ENCODE data around the gene NEU2. TPM values are rescaled to one million over a fixed set of nuclear protein-coding genes. Genes with fewer than 3 reads are reported as not detected.

NEU2 gene
- total and polyA plus RNA-seq, 10 of the 15 experiments (the other 5 are each of a cell fraction or from before 2014, with no cell fraction given), result not detected

DNA sequence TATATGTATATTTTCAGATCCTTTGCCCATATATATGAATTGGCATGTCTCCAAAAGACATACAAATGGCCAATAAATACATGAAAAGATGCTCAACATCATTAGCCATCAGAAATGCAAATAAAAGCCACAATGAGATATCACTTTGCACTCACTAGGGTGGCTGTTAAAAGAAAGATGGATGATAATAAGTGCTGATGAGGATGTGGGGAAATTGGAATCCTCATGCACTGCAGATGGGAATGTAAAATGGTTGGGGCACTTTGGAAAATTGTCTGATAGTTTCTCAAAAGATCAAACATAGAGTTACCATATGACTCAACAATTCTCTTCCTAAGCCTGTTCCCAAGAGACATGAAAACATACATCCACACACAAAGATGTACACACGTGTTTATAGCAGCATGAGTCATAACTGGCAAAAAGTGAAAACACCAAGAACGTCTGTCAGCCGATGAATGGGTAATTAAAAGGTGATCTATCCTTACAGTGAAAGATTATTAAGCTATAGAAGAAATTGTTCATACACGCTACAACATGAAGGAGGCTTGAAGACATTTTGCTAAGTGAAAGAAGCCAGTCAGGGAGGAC is 39.1 kb upstream of the NEU2 start:
- no TSS peak for BruUV-seq (replicated peaks)
- Histone ChIP-seq H3K27ac (ENCODE audit: control insufficient read depth, insufficient read depth) (no peak overlapping the region), H3K4me2 (ENCODE audit: control insufficient read depth, insufficient read depth) (no peak overlapping the region), H3K9me3 (replicated peaks; ENCODE audit: control insufficient read depth, insufficient read depth, low read length) (no peaks in the 10 kb centered on the region), H3K79me2 (ENCODE audit: control insufficient read depth, insufficient read depth, low read length) (no peaks in the 10 kb centered on the region), H3K36me3 (ENCODE audit: control insufficient read depth in 2 of 2, insufficient read depth in 2 of 2, low read length in 1 of 2) (no peaks in the 10 kb centered on the region), H4K20me1 (ENCODE audit: control insufficient read depth, insufficient read depth) (no peaks in the 10 kb centered on the region), H2AFZ (ENCODE audit: control insufficient read depth, low read depth, low read length) (no peak overlapping the region), H3K4me1 (ENCODE audit: control insufficient read depth, insufficient read depth, low read length) (no peaks in the 10 kb centered on the region), H3K9ac (ENCODE audit: control insufficient read depth, insufficient read depth, low read length) (no peak overlapping the region), H3K4me3 (no peak overlapping the region), H3K27me3 (replicated peaks in 1 of 2; ENCODE audit: control insufficient read depth in 2 of 2, insufficient read depth in 2 of 2, low read length in 1 of 2) (no peaks in the 10 kb centered on the region; a peak in 1 of 4 replicates)
- POLR2A ChIA-PET, result no interaction called here
- WGBS (ENCODE audit: insufficient coverage, insufficient replicate concordance, low lambda C conversion rate, missing lambda C conversion rate), result 43% methylated on average over 4 of the region's 4 CpGs
- TF ChIP-seq MTA3 (IDR thresholded peaks at IDR 0.05; ENCODE audit: borderline replicate concordance, low read length) (no peak), BMI1 (IDR thresholded peaks at IDR 0.05; ENCODE audit: borderline replicate concordance) (no peak), POLR2AphosphoS5 (IDR thresholded peaks at IDR 0.05; ENCODE audit: low read length) (no peak), ZNF24 (IDR thresholded peaks at IDR 0.05) (no peak), ZNF217 (IDR thresholded peaks at IDR 0.05) (no peak), CHD4 (IDR thresholded peaks at IDR 0.05) (no peak), MXI1 (IDR thresholded peaks at IDR 0.05; ENCODE audit: low read depth, low read length) (no peak), NFYB (IDR thresholded peaks at IDR 0.05; ENCODE audit: insufficient read depth, low read depth, low read length) (no peak), RELA (IDR thresholded peaks at IDR 0.05; ENCODE audit: borderline replicate concordance, partially characterized antibody) (no peak), BCL11A (IDR thresholded peaks at IDR 0.05; ENCODE audit: low read depth, low read length) (no peak)
- TF ChIP-seq, protein P1, sequence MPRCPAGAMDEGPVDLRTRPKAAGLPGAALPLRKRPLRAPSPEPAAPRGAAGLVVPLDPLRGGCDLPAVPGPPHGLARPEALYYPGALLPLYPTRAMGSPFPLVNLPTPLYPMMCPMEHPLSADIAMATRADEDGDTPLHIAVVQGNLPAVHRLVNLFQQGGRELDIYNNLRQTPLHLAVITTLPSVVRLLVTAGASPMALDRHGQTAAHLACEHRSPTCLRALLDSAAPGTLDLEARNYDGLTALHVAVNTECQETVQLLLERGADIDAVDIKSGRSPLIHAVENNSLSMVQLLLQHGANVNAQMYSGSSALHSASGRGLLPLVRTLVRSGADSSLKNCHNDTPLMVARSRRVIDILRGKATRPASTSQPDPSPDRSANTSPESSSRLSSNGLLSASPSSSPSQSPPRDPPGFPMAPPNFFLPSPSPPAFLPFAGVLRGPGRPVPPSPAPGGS (IDR thresholded peaks at IDR 0.05; ENCODE audit: borderline replicate concordance, insufficient read depth, low read depth, low read length, poor library complexity, severe bottlenecking), result no peak
- TF ChIP-seq, protein P2, sequence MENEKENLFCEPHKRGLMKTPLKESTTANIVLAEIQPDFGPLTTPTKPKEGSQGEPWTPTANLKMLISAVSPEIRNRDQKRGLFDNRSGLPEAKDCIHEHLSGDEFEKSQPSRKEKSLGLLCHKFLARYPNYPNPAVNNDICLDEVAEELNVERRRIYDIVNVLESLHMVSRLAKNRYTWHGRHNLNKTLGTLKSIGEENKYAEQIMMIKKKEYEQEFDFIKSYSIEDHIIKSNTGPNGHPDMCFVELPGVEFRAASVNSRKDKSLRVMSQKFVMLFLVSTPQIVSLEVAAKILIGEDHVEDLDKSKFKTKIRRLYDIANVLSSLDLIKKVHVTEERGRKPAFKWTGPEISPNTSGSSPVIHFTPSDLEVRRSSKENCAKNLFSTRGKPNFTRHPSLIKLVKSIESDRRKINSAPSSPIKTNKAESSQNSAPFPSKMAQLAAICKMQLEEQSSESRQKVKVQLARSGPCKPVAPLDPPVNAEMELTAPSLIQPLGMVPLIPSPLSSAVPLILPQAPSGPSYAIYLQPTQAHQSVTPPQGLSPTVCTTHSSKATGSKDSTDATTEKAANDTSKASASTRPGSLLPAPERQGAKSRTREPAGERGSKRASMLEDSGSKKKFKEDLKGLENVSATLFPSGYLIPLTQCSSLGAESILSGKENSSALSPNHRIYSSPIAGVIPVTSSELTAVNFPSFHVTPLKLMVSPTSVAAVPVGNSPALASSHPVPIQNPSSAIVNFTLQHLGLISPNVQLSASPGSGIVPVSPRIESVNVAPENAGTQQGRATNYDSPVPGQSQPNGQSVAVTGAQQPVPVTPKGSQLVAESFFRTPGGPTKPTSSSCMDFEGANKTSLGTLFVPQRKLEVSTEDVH (IDR thresholded peaks at IDR 0.05; ENCODE audit: low read depth, partially characterized antibody), result no peak
- TF ChIP-seq, protein P3, sequence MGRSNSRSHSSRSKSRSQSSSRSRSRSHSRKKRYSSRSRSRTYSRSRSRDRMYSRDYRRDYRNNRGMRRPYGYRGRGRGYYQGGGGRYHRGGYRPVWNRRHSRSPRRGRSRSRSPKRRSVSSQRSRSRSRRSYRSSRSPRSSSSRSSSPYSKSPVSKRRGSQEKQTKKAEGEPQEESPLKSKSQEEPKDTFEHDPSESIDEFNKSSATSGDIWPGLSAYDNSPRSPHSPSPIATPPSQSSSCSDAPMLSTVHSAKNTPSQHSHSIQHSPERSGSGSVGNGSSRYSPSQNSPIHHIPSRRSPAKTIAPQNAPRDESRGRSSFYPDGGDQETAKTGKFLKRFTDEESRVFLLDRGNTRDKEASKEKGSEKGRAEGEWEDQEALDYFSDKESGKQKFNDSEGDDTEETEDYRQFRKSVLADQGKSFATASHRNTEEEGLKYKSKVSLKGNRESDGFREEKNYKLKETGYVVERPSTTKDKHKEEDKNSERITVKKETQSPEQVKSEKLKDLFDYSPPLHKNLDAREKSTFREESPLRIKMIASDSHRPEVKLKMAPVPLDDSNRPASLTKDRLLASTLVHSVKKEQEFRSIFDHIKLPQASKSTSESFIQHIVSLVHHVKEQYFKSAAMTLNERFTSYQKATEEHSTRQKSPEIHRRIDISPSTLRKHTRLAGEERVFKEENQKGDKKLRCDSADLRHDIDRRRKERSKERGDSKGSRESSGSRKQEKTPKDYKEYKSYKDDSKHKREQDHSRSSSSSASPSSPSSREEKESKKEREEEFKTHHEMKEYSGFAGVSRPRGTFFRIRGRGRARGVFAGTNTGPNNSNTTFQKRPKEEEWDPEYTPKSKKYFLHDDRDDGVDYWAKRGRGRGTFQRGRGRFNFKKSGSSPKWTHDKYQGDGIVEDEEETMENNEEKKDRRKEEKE (IDR thresholded peaks at IDR 0.05), result no peak
- CTCF ChIA-PET, result interaction anchor here (2.1 kb wide), 1 partner anchor 13 kb away, joined by 8 read pairs; no protein-coding TSS in a partner anchor
- RAD21 ChIA-PET (ENCODE audit: unreplicated experiment), result no interaction called here
- in situ Hi-C loops (cut with MboI), result no loop called here
- intact Hi-C loops (cut with micrococcal nuclease; ENCODE audit: unreplicated experiment), result no loop called here
- peak; percentile 38 for FAIRE-seq
- ATAC-seq, result no peak
- DNase-seq (ENCODE audit: low read depth, low spot score), result no peak
- SMC1A ChIA-PET (ENCODE audit: uncharacterized antibody, unreplicated experiment), result no interaction called here
